Astrocyte (in vitro differentiated cells and primary cell): Measurements from ENCODE around the gene DENND6B.

ENCODE experiments used
- EZH2 ChIP-seq: IDR thresholded peaks from 2 replicates; pipeline ENCODE4 v1.6.1; 2012; ENCODE audit warnings: mild to moderate bottlenecking, low read length, inconsistent platforms; ENCODE audit not compliant: insufficient read depth
- TF ChIP-seq, protein P1 (sequence below): IDR thresholded peaks from 2 replicates; pipeline ENCODE4 v1.5.1; 2011; ENCODE audit warnings: low read depth, mild to moderate bottlenecking, inconsistent platforms, low read length, moderate library complexity; ENCODE audit not compliant: insufficient read depth

- TF ChIP-seq, protein P1, sequence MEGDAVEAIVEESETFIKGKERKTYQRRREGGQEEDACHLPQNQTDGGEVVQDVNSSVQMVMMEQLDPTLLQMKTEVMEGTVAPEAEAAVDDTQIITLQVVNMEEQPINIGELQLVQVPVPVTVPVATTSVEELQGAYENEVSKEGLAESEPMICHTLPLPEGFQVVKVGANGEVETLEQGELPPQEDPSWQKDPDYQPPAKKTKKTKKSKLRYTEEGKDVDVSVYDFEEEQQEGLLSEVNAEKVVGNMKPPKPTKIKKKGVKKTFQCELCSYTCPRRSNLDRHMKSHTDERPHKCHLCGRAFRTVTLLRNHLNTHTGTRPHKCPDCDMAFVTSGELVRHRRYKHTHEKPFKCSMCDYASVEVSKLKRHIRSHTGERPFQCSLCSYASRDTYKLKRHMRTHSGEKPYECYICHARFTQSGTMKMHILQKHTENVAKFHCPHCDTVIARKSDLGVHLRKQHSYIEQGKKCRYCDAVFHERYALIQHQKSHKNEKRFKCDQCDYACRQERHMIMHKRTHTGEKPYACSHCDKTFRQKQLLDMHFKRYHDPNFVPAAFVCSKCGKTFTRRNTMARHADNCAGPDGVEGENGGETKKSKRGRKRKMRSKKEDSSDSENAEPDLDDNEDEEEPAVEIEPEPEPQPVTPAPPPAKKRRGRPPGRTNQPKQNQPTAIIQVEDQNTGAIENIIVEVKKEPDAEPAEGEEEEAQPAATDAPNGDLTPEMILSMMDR: no peak
- TF ChIP-seq EZH2: no peak
These were observed 44.4 kb upstream of the DENND6B start for GRCh38 chr22:50371101-50371648.
